Spleen (tissue), 7 donors: Measurements from ENCODE around the gene RABL6.

ENCODE experiments used
- CTCF ChIP-seq, 11 experiments: fragments of 200-600 bp in 7 of 11; fragments of 450-650 bp in 4 of 11; sonication (generic) in 4 of 11; IDR thresholded peaks in 8 of 11; conservative IDR thresholded peaks in 3 of 11; 1 replicate in 7 of 11; 2 replicates in 4 of 11; pipeline versions ENCODE4 v1.4.0 to v1.8.0; 2016 to 2021; ENCODE audit warnings: antibody characterized with exemption in 11 of 11, inconsistent platforms in 4 of 11, mild to moderate bottlenecking in 1 of 11
- POLR2A ChIP-seq, 3 donors: fragments of 450-650 bp; IDR thresholded peaks; one replicate each; pipeline ENCODE4 v1.5.1; 2017; ENCODE audit warnings: antibody characterized with exemption in 3 of 3, mild to moderate bottlenecking in 1 of 3
- POLR2AphosphoS5 ChIP-seq, 3 donors: sonication (generic); formaldehyde crosslinking; IDR thresholded peaks; one replicate each; pipeline ENCODE4 v1.5.1; 2017; ENCODE audit warnings: antibody characterized with exemption in 3 of 3
- donor health status: DM: no; HTN: no; CAD: no; lungs with moderate emphysema.
- donor health status: DM: no; HTN: no; CAD: no.
- donor health status: DM: no; HTN: no; CAD: no.

- TF ChIP-seq CTCF (IDR thresholded peaks at IDR 0.05 in 8 of 11, conservative IDR thresholded peaks at IDR 0.05 in 3 of 11) (no peak), POLR2A (IDR thresholded peaks at IDR 0.05) (no peak), POLR2AphosphoS5 (IDR thresholded peaks at IDR 0.05) (no peak)
Observed at GRCh38 chr9:136784997-136785361, 22.8 kb upstream of the RABL6 start.
